ENCODE measurements around the gene TMEM175. TPM values are rescaled to one million over a fixed set of nuclear protein-coding genes. Genes with fewer than 3 reads are reported as not detected.
"Not testable (repeated sequence)": the region's sequence is repeated elsewhere in the genome, so short reads cannot be mapped to it uniquely, and the experiment has no call there.

Gene TMEM175
- total RNA-seq, 2 experiments from 2014 or later, result 23.4 to 37.2 TPM

DNA sequence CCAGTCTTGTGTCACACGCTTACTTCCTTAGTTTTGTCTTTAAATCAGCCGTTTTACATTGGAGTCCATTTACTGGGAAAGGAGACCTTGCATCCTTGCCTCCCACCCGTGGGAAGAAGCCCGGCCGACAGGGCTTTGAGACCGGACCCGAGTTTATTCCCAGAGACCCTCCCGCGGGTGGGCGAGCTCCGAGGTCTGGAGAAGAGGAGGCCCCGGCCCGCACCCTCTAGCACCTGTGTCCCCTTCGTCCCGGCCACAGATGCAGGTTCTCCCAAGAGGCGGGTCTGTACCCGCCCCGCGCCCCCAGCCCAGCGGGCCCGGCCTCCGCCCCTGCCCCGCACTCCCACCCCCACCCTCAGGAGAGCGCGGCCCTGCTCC, 64.7 kb downstream of the TMEM175 start:
- no peaks in the 10 kb centered on the region for H3K36me3 Mint-ChIP-seq
- H3K27me3 Mint-ChIP-seq, result peaks cover 27% of the 10 kb centered on the region
- DNase-seq (no peak), ATAC-seq (no peak)
- CTCF ChIA-PET, result no interaction called here
- H3K4me1 Mint-ChIP-seq, result peaks cover 1% of the 10 kb centered on the region
- H3K4me3 Mint-ChIP-seq, result no peak overlapping the region
- H3K9me3 Mint-ChIP-seq (ENCODE audit: low read depth), result no peaks in the 10 kb centered on the region
- H3K27ac Mint-ChIP-seq, result no peak overlapping the region

DNA sequence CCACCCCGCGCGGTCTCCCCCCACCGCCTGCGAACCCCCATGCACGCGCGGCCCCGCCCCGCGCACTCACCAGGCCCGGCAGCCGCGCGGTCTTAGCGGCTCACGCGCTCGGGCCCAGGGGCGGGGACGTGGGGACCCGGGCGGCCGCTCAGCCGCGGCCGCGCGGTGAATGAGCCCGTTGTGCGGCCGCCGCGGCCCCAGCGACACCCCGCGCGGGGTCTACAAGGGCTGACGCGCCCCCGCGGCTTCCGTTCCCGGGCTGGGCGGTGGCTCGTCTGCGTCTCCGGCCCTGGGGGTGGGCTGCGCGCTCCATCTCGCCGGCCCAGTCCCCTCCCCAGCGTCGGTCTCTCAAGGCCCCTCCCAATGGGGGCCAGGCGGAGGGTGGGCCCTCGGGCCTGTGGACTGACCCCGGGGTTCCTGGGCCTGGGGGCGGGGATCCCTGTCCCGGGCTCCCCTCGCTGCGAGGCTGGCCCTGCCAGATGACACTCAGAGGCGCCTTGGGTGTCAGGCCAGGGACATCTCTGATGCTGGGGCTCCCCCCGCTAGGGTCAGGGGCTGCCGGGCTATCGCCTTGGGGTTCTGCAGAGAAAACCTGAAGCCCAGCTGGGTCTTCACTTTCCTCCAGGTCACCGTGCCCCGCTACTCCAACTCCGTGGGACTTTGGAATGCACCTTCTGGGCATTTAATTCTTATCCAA, 65.3 kb downstream of the TMEM175 start:
- CTCF ChIA-PET, result no interaction called here
- no peak overlapping the region for H3K4me3 Mint-ChIP-seq
- no peaks in the 10 kb centered on the region for H3K36me3 Mint-ChIP-seq
- H3K4me1 Mint-ChIP-seq, result peaks cover 1% of the 10 kb centered on the region
- H3K9me3 Mint-ChIP-seq (ENCODE audit: low read depth), result no peaks in the 10 kb centered on the region
- H3K27me3 Mint-ChIP-seq, result peaks cover 30% of the 10 kb centered on the region
- ATAC-seq, result no peak
- no peak for DNase-seq
- no peak overlapping the region for H3K27ac Mint-ChIP-seq

DNA sequence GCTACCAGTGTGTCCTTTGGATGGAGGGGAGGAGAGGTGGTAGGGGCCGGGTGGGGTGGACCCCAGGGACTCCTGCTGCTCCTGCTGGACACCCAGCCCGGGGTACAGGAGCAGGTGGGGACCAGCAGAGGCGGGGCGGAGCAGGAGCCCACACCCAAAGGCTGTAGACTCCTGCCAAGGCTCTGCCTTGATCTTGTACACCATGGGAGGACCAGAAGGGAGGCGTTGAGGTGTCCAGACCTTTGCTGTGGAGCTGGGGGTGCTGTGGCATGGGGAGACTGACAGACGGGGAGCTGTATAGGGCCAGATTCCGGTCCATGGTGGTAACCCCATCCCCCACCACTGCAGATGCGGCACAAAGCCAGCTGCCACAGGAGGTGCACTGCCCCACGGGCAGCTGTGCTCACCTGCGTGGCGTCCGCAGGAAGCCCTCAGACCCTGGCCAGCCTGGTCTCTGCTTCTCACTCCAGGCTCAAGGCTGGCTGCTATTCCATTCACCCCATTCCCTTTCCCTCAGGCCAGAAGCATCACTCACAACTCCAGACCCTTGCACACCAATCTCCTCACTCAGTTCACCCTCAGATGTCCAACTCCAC, 65.9 kb downstream of the TMEM175 start:
- H3K27me3 Mint-ChIP-seq, result peaks cover 30% of the 10 kb centered on the region
- ATAC-seq, result no peak
- no peak overlapping the region for H3K4me3 Mint-ChIP-seq
- peaks cover 1% of the 10 kb centered on the region for H3K4me1 Mint-ChIP-seq
- H3K27ac Mint-ChIP-seq, result no peak overlapping the region
- H3K9me3 Mint-ChIP-seq (ENCODE audit: low read depth), result no peaks in the 10 kb centered on the region
- CTCF ChIA-PET, result no interaction called here
- no peak for DNase-seq
- H3K36me3 Mint-ChIP-seq, result no peaks in the 10 kb centered on the region

DNA sequence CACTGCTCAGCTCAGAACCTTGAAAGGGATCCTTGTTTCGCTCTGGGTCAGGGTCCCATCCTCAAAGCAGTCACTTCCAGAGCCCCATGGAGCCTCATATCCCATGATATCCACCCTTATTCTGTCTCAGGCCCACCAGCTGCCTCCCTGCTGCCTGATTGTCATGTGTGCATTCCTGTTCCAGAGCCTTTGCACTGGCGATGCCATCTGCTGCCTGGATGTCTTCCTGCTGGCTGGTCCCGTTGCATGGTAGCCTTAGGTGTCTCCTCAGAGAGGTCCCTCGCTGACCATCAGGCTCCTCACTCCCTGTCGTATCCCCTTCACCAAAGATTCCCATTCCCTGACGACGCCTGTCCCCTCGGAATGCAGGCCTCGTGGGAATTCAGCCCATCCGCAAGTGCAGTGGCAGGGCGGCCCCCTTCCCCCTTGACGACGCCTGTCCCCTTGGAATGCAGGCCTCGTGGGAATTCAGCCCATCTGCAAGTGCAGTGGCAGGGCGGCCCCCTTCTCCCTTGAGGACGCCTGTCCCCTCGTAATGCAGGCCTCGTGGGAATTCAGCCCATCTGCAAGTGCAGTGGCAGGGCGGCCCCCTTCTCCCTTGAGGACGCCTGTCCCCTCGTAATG, 67.1 kb downstream of the TMEM175 start:
- H3K36me3 Mint-ChIP-seq; H3K4me3 Mint-ChIP-seq; H3K4me1 Mint-ChIP-seq; H3K9me3 Mint-ChIP-seq (ENCODE audit: low read depth); DNase-seq; ATAC-seq; H3K27ac Mint-ChIP-seq: not testable (repeated sequence)
- CTCF ChIA-PET, result interaction anchor here (0.7 kb wide), 1 partner anchor 257 kb away, joined by 3 read pairs; no protein-coding TSS in a partner anchor
- H3K27me3 Mint-ChIP-seq, result peaks cover 30% of the 10 kb centered on the region

DNA sequence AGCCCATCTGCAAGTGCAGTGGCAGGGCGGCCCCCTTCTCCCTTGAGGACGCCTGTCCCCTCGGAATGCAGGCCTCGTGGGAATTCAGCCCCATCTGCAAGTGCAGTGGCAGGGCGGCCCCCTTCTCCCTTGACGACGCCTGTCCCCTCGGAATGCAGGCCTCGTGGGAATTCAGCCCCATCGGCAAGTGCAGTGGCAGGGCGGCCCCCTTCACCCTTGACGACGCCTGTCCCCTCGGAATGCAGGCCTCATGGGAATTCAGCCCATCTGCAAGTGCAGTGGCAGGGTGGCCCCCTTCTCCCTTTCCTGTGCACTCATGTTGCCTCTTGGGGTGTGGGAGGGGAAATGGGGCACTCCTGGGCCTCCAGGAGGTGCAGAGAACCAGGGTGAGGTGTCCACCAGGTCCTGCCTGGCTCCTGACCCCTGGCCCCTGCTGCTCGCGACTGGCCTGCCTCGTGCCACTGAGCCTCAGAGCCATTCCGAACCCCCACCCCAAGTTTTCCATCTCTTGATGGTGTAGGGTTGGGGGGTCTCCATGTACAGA, 67.7 kb downstream of the TMEM175 start:
- Mint-ChIP-seq H3K4me1 (peaks cover 1% of the 10 kb centered on the region), H3K9me3 (ENCODE audit: low read depth) (no peaks in the 10 kb centered on the region), H3K27ac (no peak overlapping the region), H3K27me3 (peaks cover 34% of the 10 kb centered on the region), H3K4me3 (no peak overlapping the region), H3K36me3 (no peaks in the 10 kb centered on the region)
- ATAC-seq, result no peak
- CTCF ChIA-PET, result no interaction called here
- no peak for DNase-seq

DNA sequence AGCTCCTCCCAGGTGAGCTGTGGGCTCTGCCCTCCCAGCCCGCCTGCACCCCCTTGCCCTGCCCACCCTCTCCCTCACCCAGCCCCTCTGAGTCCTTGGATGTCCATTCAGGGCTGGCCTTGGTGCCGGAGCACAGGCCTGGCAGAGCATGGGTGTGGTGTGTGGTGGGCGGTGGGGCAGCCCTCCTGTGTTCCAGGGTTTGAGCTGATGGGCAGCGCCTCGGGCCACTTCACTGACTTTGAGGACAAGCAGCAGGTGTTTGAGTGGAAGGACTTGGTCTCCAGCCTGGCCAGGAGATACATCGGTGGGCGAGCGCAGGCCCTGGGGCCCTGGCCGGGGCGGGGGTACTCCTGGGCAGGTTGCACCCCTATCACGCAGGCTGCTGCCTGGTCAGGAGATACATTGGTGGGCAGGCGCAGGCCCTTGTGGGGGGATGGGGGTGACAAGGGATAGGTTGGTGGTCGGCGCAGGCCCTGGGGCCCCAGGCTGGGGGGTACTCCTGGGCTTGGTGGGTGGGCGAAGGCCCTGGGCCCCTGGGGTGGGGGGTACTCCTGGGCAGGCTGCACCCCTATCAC, 68.5 kb downstream of the TMEM175 start:
- ATAC-seq (no peak), DNase-seq (no peak)
- peaks cover 1% of the 10 kb centered on the region for H3K4me1 Mint-ChIP-seq
- H3K27ac Mint-ChIP-seq, result no peak overlapping the region
- peaks cover 37% of the 10 kb centered on the region for H3K27me3 Mint-ChIP-seq
- no peaks in the 10 kb centered on the region for H3K9me3 Mint-ChIP-seq (ENCODE audit: low read depth)
- no peak overlapping the region for H3K4me3 Mint-ChIP-seq
- H3K36me3 Mint-ChIP-seq, result no peaks in the 10 kb centered on the region
- CTCF ChIA-PET, result no interaction called here

DNA sequence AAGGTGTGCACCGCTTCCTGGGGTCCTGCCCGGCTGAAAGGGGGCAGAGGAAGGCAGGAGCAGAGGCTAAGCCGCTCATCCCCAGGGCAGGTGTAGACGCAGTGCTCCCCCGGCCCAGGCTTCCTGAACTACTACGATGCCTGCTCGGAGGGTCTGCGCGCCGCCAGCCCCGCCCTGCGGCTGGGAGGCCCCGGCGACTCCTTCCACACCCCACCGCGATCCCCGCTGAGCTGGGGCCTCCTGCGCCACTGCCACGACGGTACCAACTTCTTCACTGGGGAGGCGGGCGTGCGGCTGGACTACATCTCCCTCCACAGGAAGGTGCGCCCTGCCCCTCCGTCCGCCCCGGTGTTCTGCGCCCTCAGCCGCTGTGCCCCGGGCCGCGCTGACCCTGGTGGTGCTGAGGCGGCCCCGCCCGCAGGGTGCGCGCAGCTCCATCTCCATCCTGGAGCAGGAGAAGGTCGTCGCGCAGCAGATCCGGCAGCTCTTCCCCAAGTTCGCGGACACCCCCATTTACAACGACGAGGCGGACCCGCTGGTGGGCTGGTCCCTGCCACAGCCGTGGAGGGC, 69.4 kb downstream of the TMEM175 start:
- ATAC-seq, result no peak
- Mint-ChIP-seq H3K36me3 (no peaks in the 10 kb centered on the region), H3K27me3 (peaks cover 35% of the 10 kb centered on the region), H3K4me3 (no peak overlapping the region), H3K4me1 (peaks cover 1% of the 10 kb centered on the region), H3K27ac (no peak overlapping the region), H3K9me3 (ENCODE audit: low read depth) (no peaks in the 10 kb centered on the region)
- CTCF ChIA-PET, result no interaction called here
- DNase-seq, result no peak

DNA sequence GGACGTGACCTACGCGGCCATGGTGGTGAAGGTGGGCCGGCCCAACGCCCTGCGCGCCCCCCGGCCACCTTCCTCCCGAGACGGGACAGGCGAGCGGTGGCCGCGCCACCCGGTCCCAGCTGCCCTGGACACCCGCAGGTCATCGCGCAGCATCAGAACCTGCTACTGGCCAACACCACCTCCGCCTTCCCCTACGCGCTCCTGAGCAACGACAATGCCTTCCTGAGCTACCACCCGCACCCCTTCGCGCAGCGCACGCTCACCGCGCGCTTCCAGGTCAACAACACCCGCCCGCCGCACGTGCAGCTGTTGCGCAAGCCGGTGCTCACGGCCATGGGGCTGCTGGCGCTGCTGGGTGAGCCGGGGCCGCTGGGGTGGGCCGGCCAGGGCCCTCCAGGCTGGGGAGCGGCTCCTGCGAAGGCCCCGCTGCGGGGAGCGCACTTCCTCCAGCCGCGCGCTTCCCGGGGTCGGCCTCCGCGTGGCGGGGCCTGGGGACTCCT, 69.9 kb downstream of the TMEM175 start:
- CTCF ChIA-PET, result no interaction called here
- H3K4me3 Mint-ChIP-seq, result no peak overlapping the region

DNA sequence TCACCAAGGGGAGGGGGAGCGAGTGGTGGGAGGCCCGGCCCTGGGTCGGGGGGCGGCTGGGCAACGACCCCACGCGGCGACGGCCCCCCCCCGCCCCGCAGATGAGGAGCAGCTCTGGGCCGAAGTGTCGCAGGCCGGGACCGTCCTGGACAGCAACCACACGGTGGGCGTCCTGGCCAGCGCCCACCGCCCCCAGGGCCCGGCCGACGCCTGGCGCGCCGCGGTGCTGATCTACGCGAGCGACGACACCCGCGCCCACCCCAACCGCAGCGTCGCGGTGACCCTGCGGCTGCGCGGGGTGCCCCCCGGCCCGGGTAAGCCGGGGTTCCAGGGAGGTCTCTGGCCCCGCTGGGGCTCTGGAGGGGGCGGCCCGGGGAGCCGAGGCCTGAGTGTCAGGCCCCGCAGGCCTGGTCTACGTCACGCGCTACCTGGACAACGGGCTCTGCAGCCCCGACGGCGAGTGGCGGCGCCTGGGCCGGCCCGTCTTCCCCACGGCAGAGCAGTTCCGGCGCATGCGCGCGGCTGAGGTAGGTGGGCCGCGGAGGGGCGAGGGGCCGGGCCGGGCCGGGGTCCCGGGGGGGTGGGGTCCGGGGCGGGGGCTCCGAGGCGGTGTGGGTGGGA, 70.5 kb downstream of the TMEM175 start:
- Mint-ChIP-seq H3K36me3 (no peaks in the 10 kb centered on the region), H3K4me1 (no peaks in the 10 kb centered on the region), H3K4me3 (no peak overlapping the region), H3K27me3 (peaks cover 39% of the 10 kb centered on the region), H3K9me3 (ENCODE audit: low read depth) (no peaks in the 10 kb centered on the region), H3K27ac (no peak overlapping the region)
- CTCF ChIA-PET, result no interaction called here
- ATAC-seq (no peak), DNase-seq (no peak)

More for the DNA sequence above, 69.9 kb downstream of the TMEM175 start:
- DNase-seq (no peak), ATAC-seq (no peak)
- H3K36me3 Mint-ChIP-seq, result no peaks in the 10 kb centered on the region
- H3K27ac Mint-ChIP-seq, result no peak overlapping the region
- H3K27me3 Mint-ChIP-seq, result peaks cover 36% of the 10 kb centered on the region
- H3K9me3 Mint-ChIP-seq (ENCODE audit: low read depth), result no peaks in the 10 kb centered on the region
- H3K4me1 Mint-ChIP-seq, result no peaks in the 10 kb centered on the region

DNA sequence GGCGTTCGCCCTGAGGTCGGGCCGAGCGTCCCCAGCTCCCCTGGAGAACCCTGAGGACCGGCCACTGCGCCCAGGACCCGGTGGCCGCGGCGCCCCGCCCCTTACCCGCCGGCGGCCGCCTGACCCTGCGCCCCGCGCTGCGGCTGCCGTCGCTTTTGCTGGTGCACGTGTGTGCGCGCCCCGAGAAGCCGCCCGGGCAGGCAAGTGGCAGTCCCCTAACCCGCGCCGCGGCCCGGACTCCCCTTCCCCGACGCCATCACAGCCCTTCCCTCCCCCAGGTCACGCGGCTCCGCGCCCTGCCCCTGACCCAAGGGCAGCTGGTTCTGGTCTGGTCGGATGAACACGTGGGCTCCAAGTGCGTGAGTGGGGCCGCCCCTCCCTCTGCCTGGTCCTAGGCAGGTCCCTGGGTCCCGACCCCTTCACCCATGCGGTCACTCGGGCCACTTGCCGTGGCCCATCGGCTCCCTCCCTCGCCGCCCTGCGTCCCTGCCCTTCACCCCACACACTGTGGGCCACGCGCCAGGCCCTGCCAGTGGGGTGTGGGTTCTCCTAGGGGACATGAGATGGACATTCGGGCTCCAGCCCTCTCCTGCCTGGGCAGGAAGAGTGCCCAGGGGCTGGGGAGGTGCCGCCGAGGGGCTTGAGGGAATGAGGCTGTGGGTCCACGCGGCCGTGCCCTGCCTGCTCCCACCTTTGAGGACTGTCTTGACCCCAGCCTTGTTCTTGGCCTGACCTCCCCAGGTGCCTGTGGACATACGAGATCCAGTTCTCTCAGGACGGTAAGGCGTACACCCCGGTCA, 71.2 kb downstream of the TMEM175 start:
- Mint-ChIP-seq H3K4me1 (peaks cover under 1% of the 10 kb centered on the region), H3K4me3 (no peak overlapping the region), H3K9me3 (ENCODE audit: low read depth) (no peaks in the 10 kb centered on the region), H3K27ac (no peak overlapping the region), H3K36me3 (no peaks in the 10 kb centered on the region), H3K27me3 (peaks cover 39% of the 10 kb centered on the region)
- CTCF ChIA-PET, result no interaction called here
- ATAC-seq, result no peak
- DNase-seq, result no peak

DNA sequence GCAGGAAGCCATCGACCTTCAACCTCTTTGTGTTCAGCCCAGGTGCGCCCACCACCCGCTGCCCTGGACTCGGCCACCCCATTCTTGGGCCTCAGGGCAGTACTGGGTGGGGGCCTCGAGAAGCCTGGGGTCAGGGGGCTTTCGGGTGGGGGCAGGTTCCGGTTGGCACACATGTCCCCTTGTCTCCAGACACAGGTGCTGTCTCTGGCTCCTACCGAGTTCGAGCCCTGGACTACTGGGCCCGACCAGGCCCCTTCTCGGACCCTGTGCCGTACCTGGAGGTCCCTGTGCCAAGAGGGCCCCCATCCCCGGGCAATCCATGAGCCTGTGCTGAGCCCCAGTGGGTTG, 71.8 kb downstream of the TMEM175 start:
- peaks cover 6% of the 10 kb centered on the region for H3K4me1 Mint-ChIP-seq
- no peaks in the 10 kb centered on the region for H3K9me3 Mint-ChIP-seq (ENCODE audit: low read depth)
- H3K27ac Mint-ChIP-seq, result no peak overlapping the region
- ATAC-seq (no peak), DNase-seq (no peak)
- no peaks in the 10 kb centered on the region for H3K36me3 Mint-ChIP-seq
- CTCF ChIA-PET, result no interaction called here
- peaks cover 41% of the 10 kb centered on the region for H3K27me3 Mint-ChIP-seq
- no peak overlapping the region for H3K4me3 Mint-ChIP-seq

DNA sequence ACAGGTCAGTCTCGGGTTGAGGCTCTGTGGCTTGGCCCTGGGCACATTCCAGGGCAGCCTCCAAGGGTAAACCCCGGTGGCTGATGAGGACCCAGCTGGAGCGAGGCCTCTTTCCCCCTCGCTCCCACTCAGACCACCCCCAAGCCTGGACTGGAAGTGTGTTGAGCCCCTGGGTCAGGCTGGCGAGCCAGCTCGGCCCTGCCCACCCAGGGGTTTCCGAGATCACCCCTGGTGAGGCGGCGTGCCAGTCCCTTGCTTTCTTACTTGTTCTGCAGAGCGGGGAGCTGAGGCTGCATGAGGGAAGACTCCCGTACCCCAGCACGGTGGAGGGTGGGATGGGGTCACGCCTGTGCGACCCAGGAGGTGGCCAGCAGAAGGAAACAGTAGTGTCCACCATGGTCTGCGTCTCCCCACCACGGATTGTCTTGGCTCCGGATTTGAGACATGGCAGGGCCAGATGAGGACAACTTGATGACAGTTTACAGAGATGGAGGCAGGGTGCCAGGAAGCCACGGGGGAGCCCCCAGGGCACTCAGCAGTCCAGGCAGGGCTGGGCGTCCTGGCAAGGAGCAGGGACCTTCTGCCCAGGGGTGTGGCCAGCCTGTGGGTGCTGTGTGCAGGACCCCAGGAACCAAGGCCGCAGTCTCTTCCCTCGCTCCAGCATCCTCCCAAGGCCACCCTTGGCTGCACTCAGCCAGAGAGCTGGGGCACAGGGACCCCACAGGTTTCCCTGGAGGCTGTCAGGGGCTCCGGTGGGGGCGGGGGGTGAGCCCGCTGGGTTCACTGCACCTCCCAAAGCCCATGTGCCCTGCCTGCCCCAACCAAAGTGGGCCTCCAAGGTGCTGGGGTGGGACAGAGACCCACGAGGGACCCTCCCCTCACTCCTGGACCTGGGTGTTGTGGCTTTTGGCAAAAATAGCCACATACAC, 72.6 kb downstream of the TMEM175 start:
- Mint-ChIP-seq H3K36me3 (no peaks in the 10 kb centered on the region), H3K4me1 (peaks cover 8% of the 10 kb centered on the region), H3K27me3 (peaks cover 41% of the 10 kb centered on the region), H3K9me3 (ENCODE audit: low read depth) (no peaks in the 10 kb centered on the region), H3K4me3 (no peak overlapping the region), H3K27ac (no peak overlapping the region)
- ATAC-seq (no peak), DNase-seq (no peak)
- CTCF ChIA-PET, result no interaction called here
